Activated CD4-positive, CD25-positive, alpha-beta regulatory T cell (primary cell): Measurements from ENCODE around the gene STXBP5L.
"Not testable (repeated sequence)": the region's sequence is repeated elsewhere in the genome, so short reads cannot be mapped to it uniquely, and the experiment has no call there.

ENCODE experiments used
- DNase-seq, 4 experiments: peaks; one replicate each; lab custom pipeline; 2025; lab: John Stamatoyannopoulos, UW

The STXBP5L gene

DNA sequence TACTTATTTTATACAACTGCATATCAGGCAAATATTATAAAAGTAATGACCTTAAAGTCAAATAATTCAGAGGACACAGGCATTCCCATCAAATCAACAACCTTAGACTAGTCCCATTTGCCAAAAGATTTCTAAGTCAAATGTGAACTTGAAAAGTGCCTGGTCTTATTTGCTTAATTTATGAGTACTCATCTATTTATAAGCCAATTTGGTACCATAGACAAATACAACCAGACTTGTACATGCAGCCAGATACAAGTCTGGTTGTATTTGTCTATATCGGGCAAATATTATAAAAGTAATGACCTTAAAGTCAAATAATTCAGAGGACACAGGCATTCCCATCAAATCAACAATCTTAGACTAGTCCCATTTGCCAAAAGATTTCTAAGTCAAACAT lies 322.2 kb downstream of the STXBP5L start:
- DNase-seq: not testable (repeated sequence)

DNA sequence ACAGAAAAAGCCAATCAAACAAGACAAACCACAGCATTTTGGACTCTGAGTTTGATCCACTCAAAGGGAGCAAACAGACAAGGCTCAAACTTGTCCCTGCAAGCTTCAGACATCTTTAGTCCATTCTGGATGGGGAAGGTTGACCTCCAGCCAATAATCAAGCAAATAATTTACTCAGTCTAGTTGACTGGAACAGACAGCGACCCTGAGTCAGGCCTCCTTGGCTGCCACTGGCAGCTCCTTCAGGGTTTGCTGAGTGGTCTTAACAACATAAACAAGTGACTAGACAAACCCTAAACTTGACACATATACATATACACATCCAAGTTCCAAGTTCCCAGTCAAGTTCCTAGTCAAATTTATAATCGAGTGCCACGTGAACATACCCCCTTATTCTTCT lies 323.9 kb downstream of the STXBP5L start:
- no peak for DNase-seq

DNA sequence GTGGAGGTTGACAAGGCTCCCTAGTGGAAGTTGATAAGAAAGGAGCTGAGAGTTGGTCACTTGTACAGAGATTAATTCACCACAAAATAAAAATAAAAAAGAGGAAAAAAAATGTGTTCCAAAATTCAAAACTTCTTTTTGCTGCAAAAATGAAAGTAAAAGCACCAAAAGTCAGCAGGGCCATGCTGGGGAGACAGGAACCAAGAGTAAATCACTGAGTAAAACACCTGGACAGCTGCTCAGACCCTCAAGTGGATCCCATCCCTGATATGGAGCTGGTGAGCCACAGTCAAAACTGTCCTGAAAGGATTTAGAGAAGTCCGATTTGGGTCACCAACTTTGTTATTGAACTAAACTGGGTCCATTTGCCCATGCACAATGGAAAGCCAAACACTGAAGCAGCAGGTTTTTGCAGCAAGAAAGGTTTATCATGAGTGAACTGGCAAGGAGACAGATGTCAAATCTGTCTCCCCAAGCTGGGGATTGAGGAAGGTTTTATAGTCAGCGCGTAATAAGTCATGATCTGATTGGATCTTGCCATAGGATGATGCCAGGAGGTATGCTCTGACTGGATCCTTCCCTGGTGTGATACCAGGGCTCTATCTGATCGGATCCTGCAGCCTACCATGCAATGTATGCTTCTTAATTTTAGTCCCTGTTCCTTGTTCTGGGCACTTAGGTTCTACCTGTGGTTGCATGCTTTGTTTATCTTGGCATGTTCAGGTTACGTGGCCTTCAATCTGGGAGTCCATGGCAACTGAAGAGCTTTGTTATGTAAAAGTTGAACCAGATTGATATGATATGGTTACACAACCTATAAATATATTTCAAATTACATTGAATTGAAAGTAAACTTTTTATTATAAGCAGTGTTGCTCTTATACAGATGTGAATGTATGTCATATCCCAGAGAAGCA lies 324.6 kb downstream of the STXBP5L start:
- DNase-seq: no peak

DNA sequence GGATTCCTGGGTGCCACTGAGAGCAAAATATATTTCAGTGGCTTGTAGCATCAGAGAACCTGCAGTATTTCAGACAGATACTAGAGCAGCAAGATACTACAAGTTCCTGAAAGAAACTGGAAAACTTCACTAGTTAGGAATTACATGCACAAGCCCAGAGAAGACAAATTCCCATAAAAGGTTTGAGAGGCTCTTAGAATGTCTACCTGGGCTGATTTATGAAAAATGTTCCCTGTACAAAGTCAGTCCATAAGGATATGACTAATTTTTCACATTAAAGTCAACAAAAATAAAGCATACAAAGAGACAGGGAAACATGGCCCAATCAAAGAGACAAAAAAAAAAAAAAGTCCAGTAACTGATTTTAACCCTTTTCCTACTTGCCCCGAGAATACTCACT lies 335.2 kb downstream of the STXBP5L start:
- DNase-seq: no peak

DNA sequence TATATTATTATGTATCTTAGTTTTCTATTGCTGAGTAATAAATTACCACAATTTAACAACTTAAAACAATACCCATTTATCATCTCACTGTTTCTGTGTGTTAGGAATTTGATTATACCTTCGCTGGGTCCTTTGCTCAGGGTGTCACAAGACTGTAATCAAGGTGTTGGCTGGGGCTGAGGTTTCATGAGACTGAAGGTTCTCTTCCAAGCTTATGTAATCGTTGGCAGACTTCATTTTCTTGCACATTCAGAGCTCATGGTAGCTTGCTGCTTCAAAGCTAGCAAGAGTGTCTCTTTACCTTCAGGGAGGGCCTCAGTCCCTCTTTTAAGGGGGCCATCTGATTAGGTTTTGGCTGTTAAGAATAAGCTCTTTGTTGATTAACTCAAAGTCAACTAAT lies 344.7 kb downstream of the STXBP5L start:
- no peak for DNase-seq

DNA sequence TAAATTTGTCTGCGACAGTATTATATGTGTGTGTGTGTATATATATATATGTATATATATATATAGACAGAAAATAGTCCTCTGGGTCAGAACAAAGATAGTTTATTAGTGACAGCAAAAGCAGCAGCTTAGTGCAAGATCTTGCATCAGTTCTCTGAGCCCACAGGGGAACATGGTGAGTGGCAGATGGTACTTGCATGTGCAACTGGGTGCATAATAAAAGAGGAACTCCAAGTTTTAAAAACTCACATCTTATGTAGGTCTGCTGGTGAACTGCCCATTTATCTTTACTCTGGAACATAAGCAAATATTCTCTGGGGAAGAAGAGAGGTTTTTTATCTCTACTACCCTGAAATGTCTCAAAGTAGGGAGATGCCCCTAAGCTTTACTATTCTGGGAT lies 361.4 kb downstream of the STXBP5L start:
- DNase-seq: no peak

DNA sequence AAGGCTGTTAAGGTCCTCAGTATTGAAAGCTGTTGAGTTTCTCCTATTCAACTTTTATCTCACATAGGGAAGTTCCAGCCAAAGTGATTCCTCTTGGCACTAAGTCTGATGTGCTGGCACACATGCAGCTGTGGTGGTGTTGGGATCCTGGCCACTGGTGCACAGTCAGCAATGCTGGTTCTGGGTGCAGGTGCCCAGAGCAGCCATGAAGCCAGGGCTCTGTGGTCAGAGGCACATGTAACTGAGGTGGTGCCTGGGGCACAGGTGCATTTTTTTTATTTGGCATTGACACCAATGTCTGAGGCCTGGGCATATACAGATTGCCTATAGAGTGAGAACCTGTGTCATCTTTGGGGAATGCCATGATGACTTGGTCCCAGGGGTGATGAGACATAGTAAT lies 366.4 kb downstream of the STXBP5L start:
- no peak for DNase-seq

DNA sequence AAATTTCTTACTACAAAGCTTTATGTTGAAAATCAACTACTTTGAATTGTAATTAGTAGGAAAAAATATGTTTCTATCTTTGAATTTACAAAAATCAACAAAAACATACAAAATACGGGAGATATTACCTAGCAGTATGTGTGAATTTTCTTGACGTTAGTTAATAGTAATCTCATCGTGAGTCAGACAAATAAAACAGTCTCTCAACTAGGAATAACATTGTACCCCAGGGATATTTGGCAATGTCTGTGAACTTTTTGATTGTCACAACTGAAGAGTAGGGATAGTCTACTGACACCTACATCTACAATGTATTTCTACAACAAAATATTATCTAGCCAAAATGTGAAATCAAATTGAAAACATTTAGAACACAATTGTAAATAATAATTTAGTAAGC lies 387.4 kb downstream of the STXBP5L start:
- no peak for DNase-seq

DNA sequence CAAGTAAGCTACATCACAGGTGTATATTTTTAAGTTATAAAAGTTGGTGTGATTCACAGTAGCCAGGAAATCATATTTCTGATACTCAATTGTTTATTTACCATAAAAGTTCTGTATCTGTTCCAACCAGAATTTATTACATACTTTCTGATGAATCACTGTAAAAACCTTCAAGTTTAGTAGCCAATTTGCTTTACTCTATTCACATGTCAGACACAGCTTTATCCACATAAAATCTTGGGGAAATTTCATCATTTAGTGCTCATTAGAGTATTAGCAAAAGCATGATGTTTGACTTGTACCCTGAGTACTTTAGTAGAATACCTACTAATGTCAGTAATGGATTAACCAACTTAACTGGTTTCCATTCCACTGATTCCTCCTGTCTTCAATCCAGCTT lies 388.0 kb downstream of the STXBP5L start:
- no peak for DNase-seq

DNA sequence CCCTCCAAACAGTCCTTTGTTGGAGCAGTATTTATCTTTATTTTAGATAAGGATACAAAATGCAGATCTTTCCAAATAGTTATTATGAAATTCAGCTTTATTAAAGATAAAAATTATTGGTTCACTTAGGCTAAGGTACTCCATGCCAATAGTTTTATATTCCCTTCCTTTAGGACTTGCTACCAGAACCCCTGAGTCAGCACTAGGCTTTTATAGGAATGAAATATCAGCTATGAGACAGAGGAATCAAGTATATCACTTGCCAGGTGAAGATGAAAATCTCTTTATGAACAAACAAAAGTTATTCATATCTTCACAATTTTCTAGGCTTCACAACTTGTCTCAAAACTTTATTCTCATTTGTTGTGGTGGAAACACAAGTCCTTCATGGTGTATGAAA lies 416.3 kb downstream of the STXBP5L start:
- no peak for DNase-seq

DNA sequence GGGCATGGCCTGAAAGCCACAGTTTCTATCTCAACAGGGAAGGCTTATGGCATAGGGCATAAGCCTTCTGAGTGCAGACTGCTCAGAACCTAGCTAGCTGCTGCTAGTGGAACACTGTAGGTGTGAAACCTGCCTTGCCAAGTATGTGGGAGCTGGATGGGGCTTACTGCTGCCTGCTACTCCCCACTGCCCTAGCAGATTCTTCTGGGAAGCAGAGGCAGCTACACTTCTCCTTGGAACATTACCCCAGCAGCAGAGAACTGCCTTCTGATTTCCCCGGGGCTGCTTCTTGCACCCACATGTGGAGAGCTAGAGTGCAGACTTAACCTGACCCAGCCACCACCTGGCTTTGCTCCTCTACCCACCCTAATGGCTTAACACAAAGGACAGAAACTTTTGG lies 422.1 kb downstream of the STXBP5L start:
- no peak for DNase-seq

DNA sequence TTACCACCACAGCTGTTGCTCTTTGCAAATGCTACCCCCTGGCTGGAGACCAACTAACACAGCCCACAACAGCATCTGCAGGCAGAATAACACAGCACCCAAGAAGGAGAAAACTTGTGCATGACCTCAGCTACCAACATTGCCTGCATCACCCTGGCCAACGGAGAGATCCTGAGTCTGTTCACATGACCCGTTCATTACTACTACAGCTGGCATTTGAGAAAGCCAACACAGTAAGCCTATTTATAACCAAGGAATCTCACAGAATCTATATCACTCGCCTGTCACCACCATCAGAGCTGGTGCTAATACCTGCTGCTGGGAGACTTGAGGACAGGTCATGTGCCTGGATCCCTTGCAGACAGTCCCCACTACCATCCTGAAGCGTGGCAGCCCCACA lies 422.6 kb downstream of the STXBP5L start:
- no peak for DNase-seq

DNA sequence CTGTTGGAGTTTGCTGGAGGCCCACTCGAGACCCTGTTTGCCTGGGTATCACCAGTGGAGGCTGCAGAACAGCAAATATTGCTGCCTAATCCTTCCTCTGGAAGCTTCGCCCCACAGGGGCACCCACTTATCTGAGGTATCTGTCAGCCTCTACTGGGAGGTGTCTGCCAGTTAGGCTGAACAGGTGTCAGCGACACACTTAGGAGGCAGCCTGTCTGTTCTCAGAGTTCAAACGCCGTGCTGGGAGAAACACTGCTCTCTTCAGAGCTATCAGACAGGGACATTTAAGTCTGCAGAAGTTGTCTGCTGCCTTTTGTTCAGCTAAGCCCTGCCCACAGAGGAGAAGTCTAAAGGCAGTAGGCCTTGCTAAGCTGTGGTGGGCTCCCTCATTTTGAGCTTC lies 448.0 kb downstream of the STXBP5L start:
- DNase-seq: not testable (repeated sequence)

DNA sequence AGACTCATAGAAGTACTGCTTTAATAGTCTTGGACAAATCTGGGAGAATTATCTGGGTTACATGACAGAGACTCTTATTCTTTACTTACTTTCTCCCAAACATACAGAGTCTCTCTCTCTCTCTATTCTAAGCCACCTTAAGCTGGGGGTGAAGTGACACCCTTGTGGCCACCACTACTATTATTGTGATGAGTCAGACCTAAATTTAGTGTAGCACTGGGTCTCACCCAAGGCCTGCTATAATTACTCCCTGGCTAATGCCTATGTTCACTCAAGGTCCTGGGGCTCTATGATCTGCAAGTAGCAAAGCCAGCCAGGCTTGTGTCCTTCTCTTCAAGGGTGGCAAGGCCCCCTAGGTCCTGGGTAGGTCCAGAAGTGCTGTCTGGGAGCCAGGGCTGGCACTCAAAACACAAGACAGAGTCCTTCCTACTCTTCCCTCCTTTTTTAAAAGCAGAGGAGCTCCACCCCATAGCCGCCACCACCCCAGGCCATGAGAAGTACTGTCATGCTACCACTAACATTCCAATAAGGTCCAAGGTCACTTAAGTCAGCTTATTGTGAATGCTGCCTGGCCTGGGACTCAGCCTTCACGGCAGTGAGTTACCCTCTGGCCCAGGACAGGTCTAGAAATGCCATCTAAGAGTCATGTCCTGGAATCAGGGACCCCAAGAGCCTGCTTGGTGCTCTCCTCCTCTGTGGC lies 454.2 kb downstream of the STXBP5L start:
- no peak for DNase-seq

DNA sequence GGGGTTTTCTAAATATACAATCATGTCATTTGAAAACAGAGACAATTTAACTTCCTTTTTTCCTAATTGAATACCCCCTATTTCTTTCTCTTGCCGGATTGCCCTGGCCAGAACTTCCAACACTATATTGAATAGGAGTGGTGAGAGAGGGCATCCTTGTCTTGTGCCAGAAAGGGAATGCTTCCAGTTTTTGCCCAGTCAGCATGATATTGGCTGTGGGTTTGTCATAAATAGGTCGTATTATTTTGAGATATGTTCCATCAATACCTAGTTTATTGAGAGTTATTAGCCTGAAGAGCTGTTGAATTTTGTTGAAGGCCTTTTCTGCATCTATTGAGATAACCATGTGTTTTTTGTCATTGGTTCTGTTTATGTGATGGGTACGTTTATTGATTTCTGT lies 480.3 kb downstream of the STXBP5L start:
- DNase-seq: not testable (repeated sequence)

DNA sequence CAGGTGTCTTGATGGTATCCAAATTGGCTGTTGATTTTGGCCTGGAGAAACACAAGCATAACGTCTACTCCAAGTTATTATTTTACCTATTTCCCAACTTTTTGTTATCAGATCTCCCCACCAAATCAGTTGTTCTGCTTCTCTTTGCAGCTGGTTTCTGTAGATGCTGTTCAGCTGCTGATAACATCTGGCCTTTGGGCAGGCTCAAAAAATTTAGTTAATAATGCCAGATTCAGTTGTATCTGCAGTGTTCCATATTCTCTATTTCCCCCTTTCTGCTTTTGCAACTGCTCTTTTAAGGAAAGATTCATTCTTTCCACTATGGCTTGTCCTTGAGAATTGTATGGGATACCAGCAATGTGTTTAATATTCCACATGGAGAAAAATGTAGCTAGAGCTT lies 488.0 kb downstream of the STXBP5L start:
- not testable (repeated sequence) for DNase-seq

DNA sequence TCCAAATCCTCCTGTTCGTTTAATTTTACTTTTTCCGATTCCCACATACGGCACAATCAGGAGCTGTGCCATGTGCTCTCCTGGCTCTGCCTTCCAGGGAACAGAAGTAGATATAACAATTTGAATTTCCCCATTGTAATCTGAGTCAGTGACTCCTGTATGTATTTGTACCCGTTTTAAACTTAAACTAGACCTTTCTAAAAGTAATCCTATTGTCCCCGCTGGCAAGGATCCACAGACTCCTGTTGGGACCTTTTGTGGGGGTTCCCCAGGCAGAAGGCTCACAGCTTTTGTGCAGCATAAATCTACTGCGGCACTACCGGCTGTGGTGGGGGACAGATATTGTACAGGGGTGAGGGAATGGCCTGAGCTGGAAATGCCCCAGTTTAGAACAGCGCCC lies 490.0 kb downstream of the STXBP5L start:
- not testable (repeated sequence) for DNase-seq

DNA sequence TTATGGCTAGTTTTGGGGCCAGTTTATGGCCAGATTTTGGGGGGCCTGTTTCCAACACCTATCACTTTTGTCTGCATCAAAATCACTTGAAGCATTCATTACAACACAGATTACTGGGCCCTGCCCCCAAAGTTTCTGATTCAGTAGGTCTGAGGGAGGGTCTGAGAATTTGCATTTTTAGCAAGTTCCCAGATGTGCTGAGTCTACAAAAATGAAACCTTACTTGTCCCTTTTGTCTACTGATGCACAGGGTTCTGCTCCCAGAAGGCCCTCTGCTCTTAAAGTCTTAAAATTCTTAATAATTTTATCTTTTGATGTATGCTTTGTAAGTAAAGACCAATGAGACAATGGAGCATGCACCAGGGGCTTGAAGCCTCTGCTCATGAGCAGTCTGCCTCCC lies 491.8 kb downstream of the STXBP5L start:
- DNase-seq: no peak

DNA sequence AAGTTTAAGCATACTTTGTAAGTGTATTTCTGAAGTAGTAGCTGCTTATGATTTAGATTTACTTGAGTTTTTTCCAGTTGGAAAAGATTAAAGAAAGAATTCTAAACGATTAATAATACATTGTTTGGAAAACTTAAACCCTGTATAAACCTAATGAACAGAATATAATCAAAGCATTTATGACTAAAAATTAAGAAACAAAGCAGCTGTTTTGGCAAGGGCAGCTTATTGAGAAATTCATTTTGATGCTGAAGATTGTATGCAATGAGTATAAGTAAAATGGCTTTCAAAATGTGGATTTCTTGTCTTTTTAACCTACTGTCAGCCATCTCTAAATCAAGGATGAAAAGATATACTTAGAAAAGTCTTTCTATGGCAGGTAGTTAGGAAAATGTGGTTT lies 497.6 kb downstream of the STXBP5L start:
- DNase-seq: no peak

DNA sequence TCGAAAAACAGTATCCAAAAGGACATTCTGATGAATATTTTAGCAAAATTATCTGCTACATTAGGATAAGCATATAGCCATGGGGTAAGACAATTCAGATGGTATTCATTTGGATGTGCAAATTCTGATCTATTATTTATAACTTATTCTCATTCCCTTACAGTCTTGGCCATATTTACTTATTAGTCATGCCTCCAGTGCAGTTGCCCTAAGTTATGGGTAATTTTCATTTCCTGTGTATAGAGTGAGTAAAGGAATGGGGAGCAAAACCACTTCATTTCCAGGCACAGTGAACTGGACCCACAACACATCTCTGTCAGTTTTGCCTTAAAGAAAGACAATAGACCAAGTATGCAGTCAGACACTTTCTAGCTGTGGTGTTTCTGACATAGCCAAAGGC lies 503.5 kb downstream of the STXBP5L start:
- DNase-seq: no peak

DNA sequence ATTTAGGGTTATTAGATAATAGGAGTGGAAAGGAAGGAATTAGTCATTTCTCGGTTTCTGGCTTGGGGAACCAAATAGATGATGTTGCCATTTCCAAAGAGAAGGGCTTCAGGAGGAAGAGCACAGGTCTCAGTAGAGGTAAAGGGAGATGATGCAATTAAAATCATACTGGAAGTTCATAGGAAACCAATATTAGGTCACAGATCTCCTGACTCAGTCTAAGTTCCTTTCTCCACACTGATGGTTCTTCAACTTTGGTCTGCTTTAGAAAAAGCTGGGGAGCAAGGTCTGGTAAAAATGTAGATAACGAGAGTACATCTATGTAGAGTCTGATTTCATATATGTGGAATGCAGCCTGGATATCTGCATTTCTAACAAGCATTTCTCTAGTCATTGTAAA lies 506.9 kb downstream of the STXBP5L start:
- DNase-seq: no peak

DNA sequence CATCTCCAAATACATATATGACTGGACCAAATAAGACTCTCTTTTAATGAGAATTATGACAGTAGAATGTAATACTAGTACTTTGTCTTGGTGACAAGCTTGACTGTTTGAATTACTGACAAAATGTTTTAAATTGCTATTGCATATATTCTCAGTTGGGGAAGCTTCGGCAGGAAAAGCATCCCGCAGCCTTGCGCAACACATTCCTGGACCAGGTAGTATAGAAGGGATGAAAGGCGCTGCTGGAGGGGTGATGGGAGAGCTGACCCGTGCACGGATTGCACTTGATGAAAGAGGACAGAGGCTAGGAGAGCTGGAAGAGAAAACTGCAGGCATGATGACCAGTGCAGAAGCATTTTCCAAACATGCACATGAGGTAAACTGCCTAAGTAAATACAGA lies 510.2 kb downstream of the STXBP5L start:
- no peak for DNase-seq

DNA sequence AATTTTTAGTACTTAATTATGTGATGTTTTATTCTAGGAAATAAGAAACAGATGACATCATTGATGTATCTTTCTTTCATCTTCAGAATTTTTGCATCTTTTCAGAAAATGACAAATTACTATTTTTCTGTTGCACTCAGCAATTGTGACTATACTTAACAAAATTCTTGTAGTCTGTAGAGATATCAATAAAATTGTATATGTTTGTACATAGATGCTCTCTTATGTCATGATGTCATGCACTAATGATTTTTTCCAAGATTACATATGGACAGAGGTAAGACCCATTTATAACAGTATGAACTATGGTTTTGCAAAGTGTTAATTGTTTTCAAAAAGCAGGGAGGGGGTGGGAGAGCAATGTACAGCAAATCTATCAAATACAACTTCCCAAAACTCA lies 516.5 kb downstream of the STXBP5L start:
- no peak for DNase-seq
